Panc1 (cell line): Measurements from ENCODE around the gene NOP14. TPM values are rescaled to one million over a fixed set of nuclear protein-coding genes. Genes with fewer than 3 reads are reported as not detected.

ENCODE experiments used
- ATAC-seq: fragments of 200-7000 bp; cut with Tn5 transposase; 2 replicates; pipeline ENCODE4 v1.9.1; 2020; ENCODE audit warnings: mild to moderate bottlenecking, moderate library complexity
- BruUV-seq: library from RNA; stranded (reverse); fragments of 400-500 nt; replicated peaks from 2 replicates; lab custom pipeline; 2021; lab: Mats Ljungman, UMichigan
- CTCF ChIA-PET: fragments of 300-600 bp; sonication (Branson Sonifier 250); formaldehyde crosslinking; loops from one replicate; lab custom pipeline; 2022; ENCODE audit warnings: antibody characterized with exemption; lab: Charles Lee
- POLR2A ChIA-PET: fragments of 300-600 bp; sonication (Branson Sonifier 250); formaldehyde crosslinking; loops from one replicate; lab custom pipeline; 2022; ENCODE audit warnings: antibody characterized with exemption; lab: Charles Lee
- DNase-seq: peaks from one replicate; pipeline ENCODE4 v3.0.0-alpha.2; 2010; ENCODE audit warnings: low read depth, low spot score
- H3K27ac ChIP-seq: 2 replicates; pipeline ENCODE4 v1.5.1; 2011; ENCODE audit warnings: mild to moderate bottlenecking, low read length, inconsistent platforms
- H3K27me3 ChIP-seq: fragments of 200-500 bp; sonication (Bioruptor generic); 2 replicates; pipeline ENCODE4 v1.6.0; 2014; ENCODE audit warnings: low read length, inconsistent platforms; ENCODE audit not compliant: control insufficient read depth, insufficient read depth
- H3K36me3 ChIP-seq: fragments of 200-500 bp; sonication (Bioruptor generic); 2 replicates; pipeline ENCODE4 v1.5.1; 2014; ENCODE audit warnings: inconsistent platforms, mild to moderate bottlenecking, low read length, moderate library complexity; ENCODE audit not compliant: control insufficient read depth, insufficient read depth
- H3K4me1 ChIP-seq: 2 replicates; pipeline ENCODE4 v1.5.1; 2011; ENCODE audit warnings: inconsistent platforms, mild to moderate bottlenecking, low read length, moderate library complexity; ENCODE audit not compliant: control insufficient read depth, insufficient read depth
- H3K4me3 ChIP-seq, 2 experiments: 2 replicates each; pipeline ENCODE4 v1.5.1; 2011 to 2012; ENCODE audit warnings: low read depth in 2 of 2, low read length in 2 of 2, mild to moderate bottlenecking in 2 of 2, inconsistent platforms in 1 of 2, moderate library complexity in 1 of 2
- H3K9me3 ChIP-seq: fragments of 200-500 bp; sonication (Bioruptor generic); 2 replicates; pipeline ENCODE4 v1.5.1; 2014; ENCODE audit warnings: low read depth, mild to moderate bottlenecking, inconsistent platforms, low read length, moderate library complexity; ENCODE audit not compliant: control insufficient read depth, insufficient read depth
- POLR2AphosphoS5 ChIP-seq: IDR thresholded peaks from 2 replicates; pipeline ENCODE4 v1.6.1; 2012; ENCODE audit warnings: mild to moderate bottlenecking, low read depth, low read length, moderate library complexity
- REST ChIP-seq, 2 experiments: IDR thresholded peaks; 2 replicates each; pipeline ENCODE4 v1.6.1; 2011 to 2012; ENCODE audit warnings: low read depth in 2 of 2, control low read depth in 1 of 2, low read length in 1 of 2, mild to moderate bottlenecking in 1 of 2, moderate library complexity in 1 of 2; ENCODE audit not compliant: insufficient read depth in 1 of 2
- SIN3A ChIP-seq: IDR thresholded peaks from 2 replicates; pipeline ENCODE4 v1.6.1; 2012; ENCODE audit warnings: low read depth, mild to moderate bottlenecking, low read length, moderate library complexity, borderline replicate concordance; ENCODE audit not compliant: insufficient read depth
- TCF7L2 ChIP-seq: IDR thresholded peaks from 2 replicates; pipeline ENCODE4 v1.6.1; 2011; ENCODE audit warnings: mild to moderate bottlenecking, low read depth, low read length, inconsistent platforms
- in situ Hi-C: cut with HindIII; loops from 2 replicates; pipeline ENCODE4 v1.10.0; 2016; ENCODE audit warnings: low sequenced_read_pairs, low pct_unique_long_range_greater_than_20kb
- intact Hi-C: fragments of 100-400 bp; cut with micrococcal nuclease; formaldehyde crosslinking; loops from one replicate; pipeline ENCODE4 v1.10.0; 2022; ENCODE audit not compliant: unreplicated experiment
- total RNA-seq: library from RNA; stranded (reverse); gene quantifications from one replicate; pipeline ENCODE4 v1.2.1, GENCODE V29; 2021; ENCODE audit not compliant: unreplicated experiment
- TF ChIP-seq, protein P1 (sequence below): fragments of 450-650 bp; IDR thresholded peaks from 2 replicates; pipeline ENCODE4 v1.5.1; 2017; ENCODE audit warnings: mild to moderate bottlenecking

The NOP14 gene
- total RNA-seq, 1 experiment from 2014 or later: 32.9 TPM

GRCh38 chr4:2950221-2950989 lies 12.8 kb downstream of the NOP14 start:
- TF ChIP-seq SIN3A (no peak), REST (IDR thresholded peaks at IDR 0.05; ENCODE audit: insufficient read depth in 1 of 2, low read depth in 2 of 2, low read length in 1 of 2) (no peak), TCF7L2 (no peak), POLR2AphosphoS5 (no peak)
- TF ChIP-seq, protein P1, sequence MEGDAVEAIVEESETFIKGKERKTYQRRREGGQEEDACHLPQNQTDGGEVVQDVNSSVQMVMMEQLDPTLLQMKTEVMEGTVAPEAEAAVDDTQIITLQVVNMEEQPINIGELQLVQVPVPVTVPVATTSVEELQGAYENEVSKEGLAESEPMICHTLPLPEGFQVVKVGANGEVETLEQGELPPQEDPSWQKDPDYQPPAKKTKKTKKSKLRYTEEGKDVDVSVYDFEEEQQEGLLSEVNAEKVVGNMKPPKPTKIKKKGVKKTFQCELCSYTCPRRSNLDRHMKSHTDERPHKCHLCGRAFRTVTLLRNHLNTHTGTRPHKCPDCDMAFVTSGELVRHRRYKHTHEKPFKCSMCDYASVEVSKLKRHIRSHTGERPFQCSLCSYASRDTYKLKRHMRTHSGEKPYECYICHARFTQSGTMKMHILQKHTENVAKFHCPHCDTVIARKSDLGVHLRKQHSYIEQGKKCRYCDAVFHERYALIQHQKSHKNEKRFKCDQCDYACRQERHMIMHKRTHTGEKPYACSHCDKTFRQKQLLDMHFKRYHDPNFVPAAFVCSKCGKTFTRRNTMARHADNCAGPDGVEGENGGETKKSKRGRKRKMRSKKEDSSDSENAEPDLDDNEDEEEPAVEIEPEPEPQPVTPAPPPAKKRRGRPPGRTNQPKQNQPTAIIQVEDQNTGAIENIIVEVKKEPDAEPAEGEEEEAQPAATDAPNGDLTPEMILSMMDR: no peak
- in situ Hi-C loops: no loop called here
- intact Hi-C loops: no loop called here

DNA sequence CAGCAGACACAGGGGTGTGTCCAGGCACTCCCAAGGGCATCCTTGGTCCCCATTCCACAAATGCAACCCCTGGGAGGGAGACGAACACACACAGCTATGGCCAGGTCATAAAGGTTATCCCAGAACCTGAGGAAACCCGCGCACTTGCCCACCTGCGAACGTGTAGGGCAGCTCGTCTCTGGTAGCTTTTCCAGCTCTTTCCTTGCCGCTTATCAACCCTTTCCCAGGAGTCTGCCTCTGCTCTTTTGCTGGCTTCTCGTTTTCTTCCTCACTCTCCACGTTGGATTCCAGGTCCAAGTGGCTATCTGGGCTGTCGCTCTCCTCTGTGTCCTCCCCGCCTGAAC lies 13.5 kb downstream of the NOP14 start:
- TF ChIP-seq REST (IDR thresholded peaks at IDR 0.05; ENCODE audit: insufficient read depth in 1 of 2, low read depth in 2 of 2, low read length in 1 of 2) (no peak), POLR2AphosphoS5 (no peak), TCF7L2 (no peak), SIN3A (no peak)
- TF ChIP-seq, protein P1: no peak
- Histone ChIP-seq H3K9me3 (no peaks in the 10 kb centered on the region), H3K36me3 (peaks cover 14% of the 10 kb centered on the region), H3K27ac (no peak overlapping the region), H3K4me3 (no peak overlapping the region), H3K4me1 (no peaks in the 10 kb centered on the region), H3K27me3 (no peaks in the 10 kb centered on the region)
- intact Hi-C loops: no loop called here
- no TSS peak for BruUV-seq
- POLR2A ChIA-PET: no interaction called here
- in situ Hi-C loops: no loop called here
- ATAC-seq (no peak), DNase-seq (no peak)
- CTCF ChIA-PET: interaction anchor here (1.0 kb wide), 1 partner anchor 88 kb away, joined by 8 read pairs; no protein-coding TSS in a partner anchor

More at GRCh38 chr4:2950221-2950989, 12.8 kb downstream of the NOP14 start:
- Histone ChIP-seq H3K27ac (no peak overlapping the region), H3K4me3 (no peak overlapping the region), H3K9me3 (no peaks in the 10 kb centered on the region), H3K36me3 (peaks cover 11% of the 10 kb centered on the region), H3K27me3 (no peaks in the 10 kb centered on the region), H3K4me1 (no peaks in the 10 kb centered on the region)
- ATAC-seq: no peak
- DNase-seq: no peak
- CTCF ChIA-PET: interaction anchor here (1.0 kb wide), 1 partner anchor 88 kb away, joined by 8 read pairs; no protein-coding TSS in a partner anchor
- POLR2A ChIA-PET: no interaction called here
- no TSS peak for BruUV-seq
